Stimulated activated CD4-positive, alpha-beta T cell treated with anti-CD3 and anti-CD28 coated beads, Interleukin-4, amount 100 ng/mL, for 24 hours (primary cell): ENCODE measurements around the gene SCAI.
A peak's percentile ranks its signal among the peaks of the same experiment; 100 is the strongest.
"Not testable (repeated sequence)": the region's sequence is repeated elsewhere in the genome, so short reads cannot be mapped to it uniquely, and the experiment has no call there.

ENCODE experiments used
- DNase-seq: peaks from one replicate; pipeline ENCODE4 v3.0.0-alpha.2; 2020

The SCAI gene

DNA sequence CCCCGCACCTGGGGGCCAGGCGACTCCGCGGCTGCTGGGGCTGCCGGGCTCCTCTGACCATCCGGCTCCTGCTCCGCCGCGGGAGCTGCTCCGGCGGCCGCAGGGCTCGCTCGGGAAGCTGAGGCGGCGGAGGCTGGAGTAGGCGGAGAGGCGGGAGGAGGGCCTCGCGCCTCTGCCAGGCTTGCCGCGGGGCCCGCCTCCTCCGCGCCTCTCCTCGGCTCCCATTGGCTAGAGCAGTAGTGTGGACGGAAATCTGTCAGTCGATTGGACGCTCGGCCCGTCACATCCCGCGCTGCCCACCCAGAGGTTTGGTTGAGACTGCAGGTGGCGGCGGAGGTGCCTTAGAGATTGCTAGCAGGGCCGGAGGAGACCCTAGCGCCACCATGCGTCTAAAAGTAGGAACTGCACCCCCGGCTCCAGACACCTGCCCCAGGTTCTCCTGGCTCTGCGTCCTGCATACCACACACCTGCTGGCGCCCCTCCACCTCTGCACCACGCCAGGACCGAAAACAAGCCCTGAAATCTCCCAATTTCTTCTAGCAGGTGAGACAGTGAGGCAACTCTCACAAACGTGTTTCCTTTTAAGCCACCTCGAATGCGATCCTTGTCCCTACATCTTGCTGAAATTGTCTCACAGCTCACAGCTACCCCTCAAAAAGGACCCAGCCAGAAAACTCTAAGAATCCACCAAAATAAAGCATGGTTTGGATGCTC, at the start of gene SCAI:
TSS of gene SCAI (minus strand) at position 152 of the 714 bp plus-strand sequence. CDS start at position 61, 91 bp downstream.
- peak; percentile 99 for DNase-seq

DNA sequence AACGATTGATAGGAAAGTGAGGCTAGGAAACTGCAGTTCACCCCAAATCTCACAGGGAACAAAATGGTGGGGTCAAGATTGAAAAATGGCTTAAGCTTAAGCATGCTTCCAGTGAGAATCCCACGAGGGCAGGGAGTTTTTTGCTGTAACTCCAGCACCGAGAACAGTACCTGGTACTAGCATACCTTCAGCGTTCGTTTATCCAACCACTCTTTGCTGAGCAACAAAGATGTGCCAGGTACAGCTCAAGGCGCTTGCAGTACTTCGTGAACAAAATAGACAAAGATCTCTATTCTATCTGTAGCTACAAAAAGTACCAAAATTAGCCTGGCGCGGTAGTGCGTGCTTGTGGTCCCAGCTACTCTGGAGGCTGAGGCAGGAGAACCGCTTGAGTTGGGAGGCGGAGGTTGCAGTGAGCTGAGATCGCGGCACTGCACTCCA, 47.1 kb upstream of the SCAI start:
- DNase-seq = peak; percentile 14

DNA sequence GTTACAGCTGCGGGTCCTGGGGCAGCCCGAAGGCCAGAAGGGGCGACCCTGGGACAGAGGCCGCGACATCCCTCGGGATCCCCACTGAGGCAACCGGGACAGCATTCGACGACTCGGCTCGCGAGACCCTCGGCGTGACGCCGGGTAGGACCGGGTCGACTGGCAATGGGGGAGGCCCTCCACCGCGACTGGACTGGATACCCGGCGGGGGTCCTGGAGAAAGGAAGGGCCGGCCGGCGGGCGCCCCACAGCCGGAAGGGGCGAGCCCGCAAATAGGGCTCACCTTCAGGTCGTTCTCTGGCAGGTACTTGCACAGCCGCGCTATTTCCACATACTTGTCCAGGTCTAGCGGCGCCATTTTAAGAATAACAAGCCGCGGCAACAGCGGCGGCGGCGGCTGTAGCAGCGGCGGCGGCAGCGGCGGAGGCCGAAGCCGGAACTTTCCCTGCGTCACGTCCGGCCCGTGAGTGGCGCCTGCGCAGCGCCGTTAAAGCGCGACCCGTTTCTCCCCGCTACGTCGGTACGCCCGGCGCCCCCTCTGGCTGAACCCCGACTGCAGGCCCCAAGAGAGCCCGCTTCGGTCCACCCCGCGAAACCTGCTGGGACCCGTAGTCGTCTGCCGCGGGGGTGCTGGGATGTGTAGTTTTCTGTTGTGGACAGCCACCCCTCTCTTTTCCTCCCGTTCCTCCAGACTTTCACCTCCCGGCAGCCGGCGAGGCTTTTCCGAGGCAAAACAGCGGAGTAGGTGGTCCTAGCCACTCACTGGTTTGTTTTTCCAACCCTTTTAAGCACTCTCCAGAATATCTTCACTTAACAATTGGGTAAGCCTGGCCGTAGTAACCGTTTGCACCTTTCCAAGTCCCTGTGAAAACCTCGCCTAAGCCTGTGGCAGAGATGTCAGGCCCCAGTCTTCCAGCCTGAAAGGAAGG, 46.3 kb upstream of the SCAI start, which contains the start of gene PPP6C:
TSS of gene PPP6C (minus strand) at position 443 of the 929 bp plus-strand sequence. CDS start at position 358, 85 bp downstream.
- DNase-seq = peak; percentile 99

DNA sequence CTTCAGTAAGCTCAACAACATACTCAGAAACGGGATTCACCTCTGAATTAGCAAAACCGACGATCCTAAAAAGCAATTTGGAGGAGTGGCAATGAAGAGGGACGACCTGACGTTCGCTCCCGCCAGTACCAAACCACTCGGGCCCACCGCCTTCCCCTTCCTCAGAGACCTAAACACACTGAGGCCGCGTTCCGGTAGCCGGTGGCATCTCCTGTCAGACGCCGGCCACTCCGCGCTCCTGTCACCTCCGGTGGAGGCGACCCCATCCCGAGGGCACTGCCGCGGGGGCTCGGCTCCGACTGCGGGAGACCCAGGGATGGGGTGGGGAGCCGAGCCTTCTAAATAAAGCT, 45.7 kb upstream of the SCAI start:
- peak; percentile 37 for DNase-seq

DNA sequence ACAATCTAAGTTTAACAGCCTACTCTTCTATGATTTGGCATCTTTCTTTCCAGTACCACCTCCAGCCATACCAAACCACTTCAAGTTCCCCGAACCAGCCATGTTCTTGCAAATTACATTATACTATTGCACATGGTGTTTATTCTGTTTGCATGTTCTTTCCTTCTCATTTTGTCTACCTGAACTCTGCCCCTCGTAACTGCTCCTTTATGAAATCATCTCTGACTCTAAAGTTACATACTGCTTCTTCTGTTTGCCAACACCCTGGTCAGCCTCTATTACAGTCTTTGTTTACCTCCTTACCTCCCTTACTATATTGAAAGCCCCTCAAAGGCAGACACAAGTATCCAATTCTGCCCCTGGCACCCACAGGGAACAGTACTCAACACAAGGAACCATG, 40.2 kb upstream of the SCAI start:
- no peak for DNase-seq

DNA sequence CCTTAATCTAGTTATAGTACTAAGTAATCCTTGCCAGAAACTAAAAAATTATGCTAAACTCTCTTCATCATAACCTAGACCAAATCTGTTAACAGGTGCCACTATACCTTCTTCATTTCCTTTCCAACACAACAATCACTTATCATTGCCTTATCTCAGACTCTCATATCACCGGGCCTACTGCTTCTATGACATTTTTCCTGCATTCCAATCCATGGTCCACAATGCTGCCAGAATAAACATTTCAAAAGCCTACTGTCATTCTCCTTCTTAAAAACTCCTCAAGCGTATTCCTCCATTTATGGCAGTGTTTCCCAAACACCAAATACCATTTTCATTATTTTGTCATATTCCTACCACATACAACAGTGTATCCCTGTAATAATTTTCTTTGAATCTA, 39.7 kb upstream of the SCAI start:
- DNase-seq = no peak

DNA sequence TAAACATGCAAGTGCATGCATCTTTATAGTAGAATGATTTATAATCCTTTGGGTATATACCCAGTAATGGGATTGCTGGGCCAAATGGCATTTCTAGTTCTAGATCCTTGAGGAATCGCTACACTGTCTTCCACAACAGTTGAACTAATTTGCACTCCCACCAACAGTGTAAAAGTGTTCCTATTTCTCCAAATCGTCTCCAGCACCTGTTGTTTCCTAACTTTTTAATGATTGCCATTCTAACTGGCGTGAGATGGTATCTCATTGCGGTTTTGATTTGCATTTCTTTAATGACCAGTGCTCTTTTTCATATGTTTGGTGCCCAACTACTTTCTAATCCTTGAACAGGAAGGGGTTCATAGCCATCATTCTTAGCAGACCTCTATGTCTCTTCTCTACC, 38.4 kb upstream of the SCAI start:
- not testable (repeated sequence) for DNase-seq

DNA sequence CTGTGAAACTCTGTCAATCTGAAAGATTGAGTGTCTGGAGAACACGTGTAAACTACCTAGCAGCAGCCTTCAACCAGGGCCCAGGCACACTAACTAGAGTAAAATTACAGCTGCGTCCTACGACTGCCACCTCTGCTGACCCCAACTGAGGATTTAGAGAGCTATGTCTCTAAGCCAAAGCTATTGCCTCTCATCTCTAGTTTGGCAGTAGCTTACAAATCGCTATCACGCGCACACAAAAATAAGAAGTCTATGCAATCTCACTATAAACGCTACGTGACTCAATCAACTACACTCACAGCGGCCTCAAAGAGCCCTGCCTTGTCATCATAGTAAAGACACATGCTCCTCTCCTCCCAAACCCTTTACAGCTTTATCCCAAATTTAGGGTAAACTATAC, 37.5 kb upstream of the SCAI start:
- no peak for DNase-seq

DNA sequence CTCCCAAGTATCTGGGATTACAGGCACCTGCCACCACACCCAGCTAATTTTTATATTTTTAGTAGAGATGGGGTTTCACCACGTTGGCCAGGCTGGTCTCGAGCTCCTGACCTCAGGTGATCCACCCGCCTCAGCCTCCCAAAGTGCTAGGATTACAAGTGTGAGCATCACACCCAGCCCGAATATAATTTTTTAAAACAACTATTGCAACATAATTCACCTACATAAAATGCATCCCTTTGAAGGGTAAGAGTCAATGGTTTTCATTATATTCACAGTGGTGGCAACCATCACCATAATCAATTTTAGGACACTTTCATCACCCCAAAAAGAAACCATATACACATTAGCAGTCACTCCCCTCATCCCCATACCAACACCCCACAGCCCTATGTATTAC, 36.4 kb upstream of the SCAI start:
- not testable (repeated sequence) for DNase-seq

DNA sequence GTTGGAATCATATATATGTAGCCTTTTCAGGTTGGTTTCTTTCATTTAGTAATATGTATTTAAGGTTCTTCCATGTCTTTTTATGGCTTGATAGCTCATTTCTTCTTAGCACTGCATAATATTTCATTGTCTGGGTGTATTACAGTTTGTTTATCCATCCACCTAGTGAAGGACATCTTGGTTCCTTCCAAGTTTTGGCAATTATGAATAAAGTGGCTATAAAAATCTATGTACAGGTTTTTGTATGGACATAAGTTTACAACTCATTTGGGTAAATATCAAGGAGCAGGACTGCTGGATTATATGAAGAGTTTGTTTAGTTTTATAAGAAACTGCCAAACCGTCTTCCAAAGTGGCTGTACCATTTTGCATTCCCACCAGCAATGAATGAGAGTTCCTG, 34.6 kb upstream of the SCAI start:
- no peak for DNase-seq

DNA sequence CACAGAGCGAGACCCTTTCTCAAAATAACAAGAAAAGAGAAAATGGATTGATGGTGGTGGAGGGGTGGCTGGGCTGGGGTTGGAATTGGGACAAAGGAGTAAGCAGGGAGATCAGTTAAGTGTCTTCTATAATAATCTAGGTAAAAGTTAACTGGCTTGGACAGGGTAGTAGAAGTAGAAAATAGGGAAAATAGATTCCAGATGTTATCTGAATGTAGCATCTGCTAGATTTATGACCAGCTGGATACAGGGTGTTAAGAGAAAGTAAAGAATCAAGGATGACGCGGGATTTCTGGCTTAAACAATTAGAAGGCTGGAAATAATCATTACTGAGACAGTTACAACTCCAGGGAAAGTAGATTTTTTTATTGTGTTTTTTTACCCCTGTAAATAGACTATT, 33.3 kb upstream of the SCAI start:
- no peak for DNase-seq

DNA sequence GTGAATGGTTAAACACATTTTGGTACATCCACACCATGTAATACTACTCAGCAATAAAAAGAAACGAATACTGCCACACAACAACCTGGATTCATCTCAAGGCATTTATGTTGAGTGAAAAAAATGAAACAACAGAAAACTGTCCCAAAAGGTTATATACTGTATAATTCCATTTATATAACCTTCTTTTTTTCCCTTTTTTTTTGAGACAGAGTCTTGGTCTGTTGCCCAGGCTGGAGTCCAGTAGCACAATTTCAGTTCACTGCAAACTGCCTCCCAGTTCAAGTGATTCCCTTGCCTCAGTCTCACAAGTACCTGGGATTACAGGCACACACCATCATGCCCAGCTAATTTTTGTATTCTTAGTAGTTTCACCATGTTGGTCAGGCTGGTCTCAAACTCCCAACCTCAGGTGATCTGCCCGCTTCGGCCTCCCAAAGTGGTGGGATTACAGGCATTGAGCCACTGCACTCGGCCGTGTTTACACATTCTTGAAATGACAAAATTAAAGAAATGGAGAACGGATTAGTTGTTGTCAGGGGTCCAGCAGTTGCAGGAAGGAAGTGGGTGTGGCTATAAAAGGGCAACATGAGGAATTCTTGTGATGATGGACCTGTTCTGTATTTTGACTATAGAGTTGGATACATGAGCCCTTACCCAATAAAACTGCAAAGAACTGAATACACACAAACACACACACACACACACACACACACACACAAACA, 28.9 kb upstream of the SCAI start:
- DNase-seq = no peak

DNA sequence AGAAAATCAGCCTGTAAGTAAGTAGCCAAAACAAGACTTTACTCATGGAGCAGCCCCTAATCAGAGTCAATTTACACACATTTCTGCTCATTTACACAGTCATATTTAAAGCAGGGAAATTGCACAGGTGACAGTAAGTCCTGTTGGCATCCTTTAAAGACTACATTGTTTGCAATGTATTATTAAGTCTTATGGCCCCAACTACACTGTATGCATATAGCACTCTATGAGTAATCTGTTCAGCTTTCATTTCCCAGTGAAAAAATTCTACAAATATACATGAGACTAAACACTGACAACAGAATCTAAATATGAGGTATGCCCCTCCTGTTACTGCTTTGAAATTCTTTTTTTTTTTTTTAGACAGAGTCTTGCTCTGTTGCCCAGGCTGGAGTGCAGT, 26.6 kb upstream of the SCAI start:
- no peak for DNase-seq

DNA sequence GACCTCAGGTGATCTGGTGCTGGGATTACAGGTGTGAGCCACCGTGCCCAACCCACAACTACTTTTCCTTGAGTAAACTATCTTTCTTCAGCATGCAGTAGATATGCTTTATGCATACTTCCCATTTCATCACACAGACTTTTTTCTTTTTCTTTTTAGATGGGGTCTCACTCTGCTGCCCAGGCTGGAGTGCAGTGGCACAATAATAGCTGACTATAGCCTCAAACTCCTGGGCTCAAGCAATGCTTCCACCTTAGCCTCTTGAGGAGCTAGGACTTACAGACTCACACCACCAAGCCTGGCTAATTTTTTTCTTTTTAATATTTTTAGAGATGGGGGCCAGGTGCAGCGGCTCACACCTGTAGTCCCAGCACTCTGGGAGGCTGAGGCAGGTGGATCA, 23.4 kb upstream of the SCAI start:
- DNase-seq = no peak

DNA sequence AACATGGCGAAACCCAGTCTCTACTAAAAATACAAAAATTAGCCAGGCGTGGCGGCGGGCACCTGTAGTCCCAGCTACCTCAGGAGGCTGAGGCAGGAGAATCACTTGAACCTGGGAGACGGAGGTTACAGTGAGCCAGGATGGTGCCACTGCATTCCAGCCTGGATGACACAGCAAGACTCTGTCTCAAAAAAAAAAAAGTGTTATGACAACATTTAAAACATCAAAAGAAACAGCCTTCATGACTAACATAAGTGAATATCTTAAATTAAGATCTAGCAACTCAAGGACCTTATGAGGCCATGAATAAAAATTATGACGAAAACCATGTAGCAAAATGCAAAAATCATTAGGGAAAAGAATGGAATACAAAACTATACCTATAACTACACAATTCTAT, 19.6 kb upstream of the SCAI start:
- DNase-seq = not testable (repeated sequence)

DNA sequence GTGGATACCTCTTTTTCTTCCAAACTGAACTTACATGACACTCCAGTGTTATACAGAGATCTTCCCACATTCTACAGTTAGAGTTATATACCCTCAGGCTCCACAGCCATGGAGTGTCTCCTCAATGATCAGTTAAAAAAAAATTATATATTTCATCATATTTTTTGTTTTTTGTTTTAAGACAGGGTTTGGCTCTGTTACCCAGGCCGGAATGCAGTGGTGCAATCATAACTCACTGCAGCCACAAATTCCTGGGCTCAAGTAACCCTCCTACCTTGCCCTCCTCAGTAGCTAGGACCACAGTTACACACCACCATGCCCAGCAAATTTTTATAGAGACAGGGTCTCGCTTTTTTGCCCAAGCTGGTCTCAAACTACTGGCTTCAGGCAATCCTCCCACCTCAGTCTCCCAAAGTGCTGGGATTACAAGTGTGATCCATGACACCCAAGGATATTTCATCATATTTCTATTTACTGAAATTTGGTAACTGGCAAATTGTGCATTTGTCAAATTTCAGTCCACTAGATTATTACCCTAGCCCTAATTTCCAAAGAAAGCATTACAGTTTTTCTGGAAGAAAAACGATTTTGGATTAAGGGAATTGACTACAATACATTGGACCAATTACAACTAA, 18.1 kb upstream of the SCAI start:
- DNase-seq = no peak

DNA sequence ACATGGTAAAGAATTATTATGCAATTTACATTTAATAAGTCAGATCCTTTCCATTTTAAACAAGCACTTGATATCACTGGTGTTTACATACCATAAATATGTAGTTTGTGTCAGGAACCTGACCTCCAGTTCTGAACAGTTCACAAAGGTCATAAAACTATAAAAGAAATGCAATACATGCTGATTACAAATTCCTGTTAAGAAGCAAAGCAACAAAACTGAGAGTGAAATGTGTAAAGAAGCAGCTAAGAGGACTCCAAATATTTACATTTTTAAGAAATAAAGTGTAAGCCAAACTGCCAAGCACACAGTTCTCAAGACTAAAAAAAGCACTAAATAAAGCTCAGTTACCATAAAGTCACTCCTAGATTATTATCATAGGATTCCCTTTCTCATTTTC, 17.4 kb upstream of the SCAI start:
- DNase-seq = no peak

DNA sequence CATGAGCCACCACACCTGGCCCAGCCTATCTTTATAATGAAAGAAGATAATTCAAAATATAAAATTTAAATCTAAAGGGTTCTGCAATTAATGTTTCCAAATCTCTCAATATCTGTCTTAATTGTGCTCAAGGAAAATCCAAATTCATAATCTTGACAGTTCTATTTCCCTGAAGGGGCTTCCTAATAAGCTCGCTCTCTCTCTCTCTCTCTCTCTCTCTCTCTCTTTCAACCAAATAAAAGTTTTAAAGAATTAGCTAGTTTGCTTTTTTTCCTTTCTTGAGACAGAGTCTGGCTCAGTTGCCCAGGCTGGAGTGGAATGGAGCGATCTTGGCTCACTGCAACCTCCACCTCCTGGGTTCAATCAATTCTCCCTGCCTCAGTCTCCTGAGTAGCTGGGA, 13.2 kb upstream of the SCAI start:
- DNase-seq = no peak

DNA sequence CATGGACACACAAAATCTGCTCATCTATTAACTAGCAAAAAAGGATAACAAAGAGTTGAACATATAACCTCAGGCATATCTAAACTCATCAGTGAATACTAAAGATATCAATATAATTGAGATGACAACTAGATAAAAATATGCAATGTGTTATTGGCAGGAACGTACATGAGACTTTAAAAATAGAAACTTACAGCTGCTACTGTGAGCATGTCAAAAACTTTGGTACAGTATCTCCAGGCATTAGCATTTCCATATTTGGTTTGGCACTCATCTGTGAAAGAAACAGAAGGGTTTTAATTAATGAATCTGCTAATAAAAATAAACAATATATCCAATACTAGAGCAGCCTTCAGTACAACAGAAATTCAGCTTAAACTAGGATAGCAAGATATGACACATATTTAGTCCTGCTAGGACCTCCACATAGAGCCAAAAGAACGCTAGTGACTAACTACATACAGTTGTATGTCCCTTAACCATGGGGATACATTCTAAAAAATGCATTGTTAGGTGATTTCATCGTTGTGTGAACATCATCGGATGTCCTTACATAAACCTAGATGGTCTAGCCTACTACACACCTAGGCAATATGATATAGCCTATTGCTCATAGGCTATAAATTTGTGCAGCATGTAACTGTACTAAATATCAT, 10.5 kb upstream of the SCAI start:
- DNase-seq = no peak

DNA sequence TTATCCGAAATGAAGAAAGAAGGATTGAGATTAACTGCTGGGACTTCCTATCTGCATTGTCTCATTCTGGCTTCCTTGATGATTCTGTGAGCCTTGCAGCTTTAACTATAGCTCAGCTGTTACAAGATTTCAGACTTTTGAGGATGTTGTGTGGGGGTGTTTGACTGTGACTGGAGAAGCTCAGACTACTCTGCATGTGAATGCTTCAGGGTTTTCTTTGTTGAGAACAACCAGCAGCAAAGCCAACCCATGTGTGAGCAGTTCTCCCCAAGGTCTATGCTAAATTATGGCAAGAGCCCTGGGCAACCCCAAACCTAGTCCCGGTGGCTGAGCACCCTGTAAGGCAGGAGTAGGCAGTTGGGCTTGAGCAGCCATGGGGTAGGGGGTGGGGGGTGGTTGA, 8.4 kb upstream of the SCAI start:
- DNase-seq = no peak

DNA sequence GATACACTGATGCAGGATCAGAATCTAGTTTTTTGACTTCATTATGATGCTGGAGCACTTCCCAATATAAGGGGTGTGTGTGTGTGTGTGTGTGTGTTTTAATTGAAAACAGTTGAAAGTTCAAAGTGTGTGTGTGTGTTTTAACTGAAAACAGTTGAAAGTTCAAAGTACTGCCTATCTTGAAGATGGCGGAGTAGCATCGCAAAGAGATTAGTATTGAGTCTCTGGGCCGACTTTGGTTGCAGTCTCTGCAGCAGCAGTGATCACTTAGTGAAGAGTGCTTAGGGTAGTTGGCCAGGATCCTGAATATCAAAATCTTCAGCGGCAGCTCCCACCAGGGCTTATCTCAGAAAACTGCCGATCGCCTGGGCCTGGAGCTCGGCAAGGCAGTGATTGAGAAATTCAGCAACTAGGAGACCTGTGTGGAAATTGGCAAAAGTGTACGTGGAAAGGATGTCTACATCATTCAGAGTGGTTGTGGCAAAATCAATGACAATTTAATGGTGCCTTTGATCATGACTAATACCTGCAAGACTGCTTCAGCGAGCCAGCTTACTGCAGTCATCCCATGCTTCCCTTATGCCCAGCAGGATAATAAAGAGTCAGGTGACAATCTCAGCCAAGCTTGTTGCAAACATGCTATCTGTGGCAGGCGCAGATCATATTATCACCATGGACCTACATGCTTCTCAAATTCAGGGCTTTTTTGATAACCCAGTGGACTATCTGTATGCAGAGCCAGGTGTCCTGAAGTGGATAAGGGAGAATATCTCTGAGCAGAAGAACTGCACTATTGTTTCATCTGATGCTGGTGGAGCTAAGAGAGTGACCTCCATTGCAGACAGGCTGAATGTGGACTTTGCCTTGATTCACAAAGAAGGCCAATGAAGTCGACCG, 7.3 kb upstream of the SCAI start:
- no peak for DNase-seq
